GM18861 (cell line): Measurements from ENCODE around the gene WRNIP1.

Experiments used
- ATAC-seq: cut with Tn5 transposase; IDR thresholded peaks from one replicate; pipeline ENCODE4 v1.9.1; 2021; ENCODE audit not compliant: unreplicated experiment

The WRNIP1 gene

DNA sequence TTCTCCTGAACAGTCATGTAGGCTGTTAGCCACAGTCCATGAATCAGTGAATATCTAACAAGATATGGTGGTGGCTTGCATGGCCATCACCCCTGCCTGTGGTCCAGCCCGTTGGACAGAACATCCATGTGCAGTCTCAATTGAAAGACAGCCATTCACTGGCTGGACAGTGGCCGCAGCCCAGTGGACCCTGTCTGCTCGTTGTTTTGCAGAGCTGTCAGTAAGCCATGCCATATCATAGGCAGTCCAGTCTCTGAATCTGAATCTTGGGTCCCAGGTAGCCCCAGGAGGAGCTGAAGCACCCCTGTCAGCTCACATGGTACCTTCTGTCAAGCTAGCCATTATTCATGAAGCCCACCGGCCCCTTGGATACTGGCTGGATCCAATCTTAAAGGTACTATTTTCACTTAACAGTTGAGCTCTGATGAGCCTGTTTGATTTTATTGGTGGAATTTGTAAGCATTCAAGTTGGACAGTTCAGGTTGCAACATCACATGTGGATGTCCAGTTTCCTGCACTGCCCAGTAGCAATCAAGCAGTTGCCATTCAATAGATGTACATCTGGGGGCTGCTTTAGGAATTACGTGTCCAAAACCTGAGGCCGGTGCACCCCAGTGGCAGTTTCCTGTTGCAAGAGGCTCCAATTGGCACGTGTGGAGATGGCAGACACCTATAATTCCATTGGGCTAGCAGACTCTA lies 38.7 kb downstream of the WRNIP1 start:
- no peak for ATAC-seq

GRCh38 chr6:2804516-2804915 lies 39.3 kb downstream of the WRNIP1 start:
- ATAC-seq, result no peak

DNA sequence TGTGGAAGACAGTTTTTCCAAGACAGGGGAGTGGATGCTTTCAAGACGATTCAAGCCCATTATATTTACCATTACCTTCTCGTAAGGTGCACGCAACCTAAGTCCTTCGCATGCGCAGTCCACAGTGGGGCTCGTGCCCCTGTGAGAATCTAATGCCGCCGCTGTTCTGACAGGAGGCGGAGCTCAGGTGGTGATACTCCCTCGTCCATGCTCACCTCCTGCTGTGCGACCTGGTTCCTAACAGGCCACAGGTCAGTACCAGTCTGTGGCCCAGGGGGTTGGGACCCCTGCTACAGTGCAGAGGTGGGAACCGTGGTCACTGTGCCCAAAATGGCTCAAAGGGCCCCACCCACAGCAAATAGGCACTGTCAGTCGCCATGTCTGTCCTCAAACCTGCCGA lies 39.8 kb downstream of the WRNIP1 start:
- ATAC-seq, result no peak

GRCh38 chr6:2806644-2807043 lies 41.5 kb downstream of the WRNIP1 start:
- no peak for ATAC-seq

- ATAC-seq, result no peak
These were observed 42.3 kb downstream of the WRNIP1 start for GRCh38 chr6:2807342-2808090.

DNA sequence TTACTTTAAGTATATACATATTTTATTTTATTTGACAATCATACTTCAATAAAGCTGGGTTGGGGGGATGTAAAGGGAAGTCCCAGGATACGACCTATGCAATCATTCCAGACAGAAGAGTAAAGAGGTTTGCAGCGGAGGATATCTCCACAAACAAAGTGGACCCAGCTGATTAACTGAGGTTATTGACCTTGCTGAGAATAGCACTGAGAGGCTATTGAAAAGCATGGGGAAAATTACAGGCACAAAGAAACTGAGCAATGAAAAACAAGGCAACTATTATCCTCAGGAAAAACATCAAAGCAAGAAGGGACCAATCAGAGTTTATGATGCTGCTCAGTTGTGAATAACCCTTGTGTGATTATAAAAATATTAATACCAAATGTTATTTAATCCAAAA lies 43.8 kb downstream of the WRNIP1 start:
- ATAC-seq, result no peak

GRCh38 chr6:2810092-2810671 lies 45.0 kb downstream of the WRNIP1 start:
- no peak for ATAC-seq

DNA sequence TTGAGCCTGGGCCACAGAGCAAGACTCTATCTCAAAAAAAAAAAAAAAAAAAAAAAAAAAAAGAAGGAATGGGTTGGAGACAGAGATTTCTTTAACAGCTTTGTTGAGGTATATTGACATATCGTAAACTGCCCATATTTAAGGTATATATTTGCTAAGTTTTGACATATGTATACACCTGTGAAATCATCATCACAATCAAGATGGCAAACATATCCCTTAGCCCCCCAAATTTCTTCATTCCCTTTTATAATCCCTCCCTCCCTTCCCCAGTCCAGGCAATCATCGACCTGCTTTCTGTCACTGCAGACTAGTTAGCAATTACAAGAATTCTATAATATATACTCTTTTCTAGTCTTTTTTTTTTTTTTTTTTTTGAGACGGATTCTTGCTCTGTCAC lies 47.5 kb downstream of the WRNIP1 start:
- no peak for ATAC-seq

GRCh38 chr6:2816158-2816557 lies 51.0 kb downstream of the WRNIP1 start:
- ATAC-seq, result no peak

DNA sequence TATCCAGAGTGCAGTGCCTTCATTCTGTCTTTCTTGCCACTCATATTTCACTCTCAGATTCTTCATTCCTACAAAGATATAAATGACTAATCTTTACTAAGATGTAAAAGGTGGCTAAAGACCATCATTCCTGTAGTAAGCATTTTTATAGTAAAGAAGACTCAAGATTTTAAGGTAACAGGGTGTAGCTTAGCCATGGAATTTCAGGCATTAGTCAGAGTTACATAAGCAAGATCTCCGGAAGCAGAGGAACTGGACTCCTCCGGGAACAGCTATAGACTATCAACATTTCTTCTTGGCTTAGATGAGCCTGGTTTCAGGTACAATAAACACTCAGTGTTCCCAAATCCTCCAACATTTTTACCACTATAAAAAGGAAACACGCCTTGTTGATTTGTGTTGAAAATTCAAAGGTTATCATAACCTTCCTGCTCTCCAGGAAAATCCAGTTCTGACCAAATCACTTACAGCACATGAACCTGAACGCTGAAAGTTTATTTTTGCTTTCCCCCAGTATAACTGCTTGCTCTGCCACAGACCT lies 52.8 kb downstream of the WRNIP1 start:
- ATAC-seq, result no peak

DNA sequence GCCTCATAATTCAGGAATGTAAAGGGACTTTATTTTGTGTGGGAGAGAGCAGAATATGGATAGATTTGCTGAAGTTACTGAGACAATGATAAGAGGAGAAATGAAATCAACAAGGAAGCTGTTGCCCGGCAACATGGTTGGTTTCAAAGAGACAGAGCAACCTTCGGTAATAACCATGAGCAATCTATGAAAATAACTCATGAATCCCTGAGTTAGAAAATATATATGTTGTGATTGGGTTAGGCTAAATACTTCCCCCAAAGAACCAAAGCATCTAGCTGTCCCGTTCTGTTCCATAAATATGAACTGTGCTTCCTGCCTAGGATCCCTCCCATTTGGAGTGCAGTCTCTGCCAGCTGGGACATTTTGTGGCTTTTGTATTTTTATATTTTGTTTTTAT lies 53.4 kb downstream of the WRNIP1 start:
- ATAC-seq, result no peak

GRCh38 chr6:2819115-2819514 lies 53.9 kb downstream of the WRNIP1 start:
- ATAC-seq, result no peak

DNA sequence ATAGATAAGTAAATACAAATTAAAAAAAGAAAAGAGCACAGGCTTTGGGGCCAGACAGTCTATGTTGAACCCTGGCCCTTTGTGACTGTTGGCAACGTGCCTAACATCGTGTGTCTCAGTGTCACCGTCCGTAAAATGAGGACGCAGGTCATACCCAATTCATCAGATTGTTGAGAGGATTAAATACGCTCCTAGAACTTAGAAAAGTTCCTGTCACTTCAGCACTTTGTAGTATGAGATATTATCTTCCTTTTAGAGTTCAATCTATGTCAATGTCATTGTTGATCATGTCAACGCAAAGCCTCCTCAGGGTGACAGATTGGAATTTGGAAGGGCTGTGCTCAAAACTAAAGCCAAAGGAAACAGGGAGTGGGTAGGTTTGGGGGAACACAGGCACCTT lies 54.8 kb downstream of the WRNIP1 start:
- no peak for ATAC-seq

DNA sequence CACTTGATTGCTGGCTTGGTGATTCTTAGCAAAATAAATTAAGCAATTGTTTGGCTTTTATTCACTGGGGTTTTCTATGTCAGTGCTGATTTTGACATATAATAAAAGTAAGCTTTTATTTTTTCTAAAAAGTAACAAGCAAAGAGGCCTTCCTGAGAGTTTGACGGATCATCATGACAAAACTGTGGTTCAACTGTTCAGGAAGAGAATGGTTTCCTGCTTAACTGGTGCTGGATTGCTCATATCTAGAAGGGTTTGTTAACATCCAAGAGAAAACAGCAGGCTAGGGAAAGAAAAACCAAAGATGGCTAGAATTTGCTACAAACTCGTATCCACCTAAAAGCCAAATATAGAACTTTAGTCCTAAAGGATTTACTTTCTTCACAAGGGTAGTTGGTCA lies 55.2 kb downstream of the WRNIP1 start:
- no peak for ATAC-seq

GRCh38 chr6:2821554-2821953 lies 56.4 kb downstream of the WRNIP1 start:
- ATAC-seq, result no peak

DNA sequence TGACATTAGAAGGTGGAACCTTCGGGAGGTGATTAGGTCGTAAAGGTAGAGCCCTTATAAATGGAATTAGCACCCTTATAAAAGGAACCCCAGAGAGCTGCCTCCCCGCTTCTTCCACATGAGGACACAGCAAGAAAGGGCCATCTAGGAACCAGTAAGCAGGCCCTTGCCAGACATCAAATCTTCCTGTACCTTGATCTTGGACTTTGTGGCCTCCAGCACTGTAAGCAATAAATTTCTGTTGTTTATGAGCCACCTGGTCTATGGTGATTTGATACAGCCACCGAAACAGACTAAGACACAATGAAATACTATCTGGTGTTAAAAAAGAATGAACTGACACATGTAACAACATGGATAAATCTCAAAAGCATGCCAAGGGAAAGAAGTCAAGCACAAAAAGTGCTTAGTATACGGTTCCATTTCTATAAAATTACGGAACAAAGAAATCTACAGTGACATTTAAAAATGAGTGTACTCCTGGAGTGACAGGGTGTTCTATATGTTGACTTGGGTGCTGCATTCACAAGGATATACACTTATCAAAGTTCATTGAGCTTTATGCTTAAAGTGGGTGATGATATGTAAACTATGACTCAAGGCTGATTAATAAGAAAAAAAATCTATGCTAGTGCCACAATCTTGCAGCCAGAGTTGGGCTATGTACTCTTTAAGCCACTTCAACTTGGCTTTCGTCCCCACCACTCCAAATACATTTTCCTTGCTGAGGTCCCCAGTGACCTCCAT lies 58.1 kb downstream of the WRNIP1 start:
- ATAC-seq, result no peak

GRCh38 chr6:2826131-2826530 lies 60.9 kb downstream of the WRNIP1 start:
- ATAC-seq, result no peak

DNA sequence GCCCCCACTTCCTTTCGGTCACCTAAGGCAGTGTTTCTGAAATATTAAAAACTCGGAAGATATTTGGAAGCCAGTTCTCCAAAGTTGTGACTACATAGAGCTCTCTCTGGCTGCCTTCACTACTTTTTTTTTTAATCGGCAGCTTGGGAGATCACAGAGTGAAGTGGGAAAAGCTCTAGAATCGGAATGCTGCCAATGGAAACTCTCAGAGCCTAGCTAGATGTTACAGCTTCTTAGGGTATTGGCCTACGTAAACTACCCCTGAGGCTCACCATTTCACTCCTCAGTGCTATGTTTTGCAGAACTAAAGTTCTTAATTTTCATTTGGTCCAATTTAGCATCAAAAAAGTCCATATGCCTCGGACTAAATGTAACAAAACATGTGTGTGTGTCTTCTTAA lies 61.9 kb downstream of the WRNIP1 start:
- no peak for ATAC-seq

DNA sequence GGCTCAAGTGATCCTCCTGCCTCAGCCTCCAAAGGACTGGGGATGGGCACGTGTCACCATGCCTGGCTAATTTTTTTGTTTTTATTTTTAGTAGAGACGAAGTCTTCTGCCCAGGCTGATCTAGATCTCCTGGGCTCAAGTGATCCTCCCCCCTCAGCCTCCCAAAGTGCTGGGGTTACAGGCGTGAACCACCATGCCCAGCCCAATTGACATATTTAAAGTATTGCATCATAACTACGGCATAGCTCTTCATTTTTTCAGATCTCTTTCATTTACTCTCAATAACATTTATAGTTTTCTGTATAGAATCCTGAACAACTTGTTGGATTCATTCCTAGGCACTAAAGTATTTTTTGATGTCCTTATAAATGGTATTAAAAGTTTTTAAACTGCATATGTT lies 63.4 kb downstream of the WRNIP1 start:
- ATAC-seq, result no peak

DNA sequence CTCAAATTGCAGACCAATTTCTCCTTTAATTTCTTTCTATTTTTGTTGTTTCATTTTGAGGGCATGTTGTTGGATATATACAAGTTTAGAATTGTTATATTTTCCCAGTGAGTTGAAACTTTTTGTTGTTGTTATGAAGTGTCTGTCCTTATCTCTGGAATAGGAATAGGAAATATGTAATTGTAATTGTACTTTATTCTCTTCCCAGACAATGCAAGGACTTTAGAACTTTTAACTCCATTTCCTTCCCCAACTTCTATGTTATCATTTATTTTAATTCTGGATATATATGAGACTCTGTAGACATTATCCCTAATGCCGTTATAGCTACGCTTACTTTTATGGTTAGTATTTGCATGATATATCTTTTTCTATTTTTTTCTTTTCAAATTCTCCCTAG lies 64.1 kb downstream of the WRNIP1 start:
- ATAC-seq, result no peak

DNA sequence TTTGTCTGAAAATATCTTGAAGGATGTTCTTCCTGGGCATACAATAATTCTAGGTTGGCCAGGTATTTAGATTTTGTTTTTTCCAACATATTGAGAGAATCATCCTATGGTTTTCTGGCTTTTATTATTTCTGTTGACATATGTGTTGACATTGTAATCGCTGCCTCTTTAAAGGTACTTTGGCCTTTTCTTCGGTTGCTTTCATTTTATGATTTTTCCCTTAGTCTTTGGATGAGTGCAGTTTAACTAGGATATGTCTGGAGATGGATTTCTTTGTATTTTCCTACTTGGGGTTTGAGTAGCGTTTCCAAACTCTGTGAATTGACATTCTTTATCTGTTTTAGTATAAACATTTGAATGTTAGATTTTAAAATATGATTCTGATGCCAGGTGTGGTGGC lies 65.0 kb downstream of the WRNIP1 start:
- no peak for ATAC-seq
